Loucy (cell line): ENCODE results near the gene SAAL1.

Source experiments
- EZH2phosphoT487 ChIP-seq: fragments of 200-600 bp; IDR thresholded peaks from 2 replicates; pipeline ENCODE4 v1.6.1; 2018; ENCODE audit warnings: antibody characterized with exemption, mild to moderate bottlenecking, moderate library complexity, borderline replicate concordance
- TF ChIP-seq, protein P1 (sequence below): fragments of 200-600 bp; sonication (generic); conservative IDR thresholded peaks from 2 replicates; pipeline ENCODE4 v1.5.1; 2014; ENCODE audit warnings: mild to moderate bottlenecking, antibody characterized with exemption, low read length

DNA sequence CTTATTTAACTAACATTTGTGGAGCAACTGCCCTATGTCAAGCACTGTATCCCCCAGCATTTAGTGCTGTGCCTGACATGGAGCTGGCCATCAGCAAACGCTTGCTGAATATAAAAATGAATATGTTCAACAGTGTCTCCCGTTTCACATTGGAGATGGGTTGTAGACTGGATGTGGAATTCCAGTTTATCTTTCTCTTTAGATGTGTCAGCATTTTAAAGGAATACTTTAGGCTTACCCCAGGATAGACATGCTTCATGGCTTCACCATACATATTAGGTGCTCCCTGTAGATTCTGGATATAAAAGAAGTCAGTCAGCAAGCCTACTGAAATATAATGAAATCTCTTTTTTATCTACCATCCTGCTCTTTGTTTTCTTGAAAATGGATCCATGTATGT, 38.5 kb downstream of the SAAL1 start:
- TF ChIP-seq, protein P1, sequence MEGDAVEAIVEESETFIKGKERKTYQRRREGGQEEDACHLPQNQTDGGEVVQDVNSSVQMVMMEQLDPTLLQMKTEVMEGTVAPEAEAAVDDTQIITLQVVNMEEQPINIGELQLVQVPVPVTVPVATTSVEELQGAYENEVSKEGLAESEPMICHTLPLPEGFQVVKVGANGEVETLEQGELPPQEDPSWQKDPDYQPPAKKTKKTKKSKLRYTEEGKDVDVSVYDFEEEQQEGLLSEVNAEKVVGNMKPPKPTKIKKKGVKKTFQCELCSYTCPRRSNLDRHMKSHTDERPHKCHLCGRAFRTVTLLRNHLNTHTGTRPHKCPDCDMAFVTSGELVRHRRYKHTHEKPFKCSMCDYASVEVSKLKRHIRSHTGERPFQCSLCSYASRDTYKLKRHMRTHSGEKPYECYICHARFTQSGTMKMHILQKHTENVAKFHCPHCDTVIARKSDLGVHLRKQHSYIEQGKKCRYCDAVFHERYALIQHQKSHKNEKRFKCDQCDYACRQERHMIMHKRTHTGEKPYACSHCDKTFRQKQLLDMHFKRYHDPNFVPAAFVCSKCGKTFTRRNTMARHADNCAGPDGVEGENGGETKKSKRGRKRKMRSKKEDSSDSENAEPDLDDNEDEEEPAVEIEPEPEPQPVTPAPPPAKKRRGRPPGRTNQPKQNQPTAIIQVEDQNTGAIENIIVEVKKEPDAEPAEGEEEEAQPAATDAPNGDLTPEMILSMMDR, result no peak
- TF ChIP-seq EZH2phosphoT487, result no peak
